WTC11 (cell line): Measurements from ENCODE around the gene TIMP2. TPM values are rescaled to one million over a fixed set of nuclear protein-coding genes. Genes with fewer than 3 reads are reported as not detected.

Experiments
- ATAC-seq: fragments of 200-7000 bp; cut with Tn5 transposase; 2 replicates; pipeline ENCODE4 v1.10.0; 2021; ENCODE audit warnings: mild to moderate bottlenecking, moderate library complexity
- CTCF ChIA-PET: fragments of 300-600 bp; sonication (Branson Sonifier 250); formaldehyde crosslinking; loops from one replicate; lab custom pipeline; 2021; ENCODE audit warnings: antibody characterized with exemption; lab: Charles Lee
- POLR2A ChIA-PET: fragments of 350-600 bp; sonication (Branson Sonifier 250); formaldehyde crosslinking; loops from one replicate; lab custom pipeline; 2021; ENCODE audit warnings: antibody characterized with exemption; lab: Charles Lee
- DNase-seq: peaks from one replicate; pipeline ENCODE4 v3.0.0; 2021; ENCODE audit warnings: low spot score
- H3K27ac Mint-ChIP-seq: 2 replicates; pipeline ENCODE4 v1.8.0; 2021; ENCODE audit warnings: mixed read lengths
- H3K27me3 Mint-ChIP-seq: 2 replicates; pipeline ENCODE4 v1.8.0; 2021; ENCODE audit warnings: low read depth, mild to moderate bottlenecking, moderate library complexity, mixed read lengths
- H3K36me3 Mint-ChIP-seq: 2 replicates; pipeline ENCODE4 v1.8.0; 2021; ENCODE audit warnings: mixed read lengths
- H3K4me1 Mint-ChIP-seq: 2 replicates; pipeline ENCODE4 v1.8.0; 2022; ENCODE audit warnings: mixed read lengths
- H3K4me3 Mint-ChIP-seq: 2 replicates; pipeline ENCODE4 v1.8.0; 2021; ENCODE audit warnings: mild to moderate bottlenecking, moderate library complexity, mixed read lengths
- H3K9me3 Mint-ChIP-seq: 2 replicates; pipeline ENCODE4 v1.8.0; 2021; ENCODE audit warnings: mixed read lengths
- AR ChIP-seq: fragments of 250-450 bp; sonication (Bioruptor Pico); IDR thresholded peaks from 2 replicates; pipeline ENCODE4 v1.9.0; 2021; ENCODE audit warnings: mild to moderate bottlenecking
- CREM ChIP-seq: sonication (generic); formaldehyde crosslinking; IDR thresholded peaks from 2 replicates; pipeline ENCODE4 v1.8.1; 2022; ENCODE audit warnings: mild to moderate bottlenecking, missing genetic modification reagents, moderate library complexity
- ERG ChIP-seq: fragments of 250-450 bp; sonication (Bioruptor Pico); IDR thresholded peaks from 2 replicates; pipeline ENCODE4 v1.8.0; 2021; ENCODE audit warnings: mild to moderate bottlenecking
- ETV6 ChIP-seq: sonication (generic); formaldehyde crosslinking; IDR thresholded peaks from 2 replicates; pipeline ENCODE4 v1.8.1; 2022; ENCODE audit warnings: mild to moderate bottlenecking, missing genetic modification reagents
- HMGXB4 ChIP-seq: sonication (generic); formaldehyde crosslinking; IDR thresholded peaks from 2 replicates; pipeline ENCODE4 v1.8.1; 2023; ENCODE audit warnings: mild to moderate bottlenecking, moderate library complexity, missing genetic modification reagents
- IRF2 ChIP-seq: sonication (generic); formaldehyde crosslinking; IDR thresholded peaks from 2 replicates; pipeline ENCODE4 v1.8.0; 2022; ENCODE audit warnings: low read depth, missing genetic modification reagents, borderline replicate concordance
- MYBL2 ChIP-seq: sonication (generic); formaldehyde crosslinking; IDR thresholded peaks from 2 replicates; pipeline ENCODE4 v1.8.1; 2023; ENCODE audit warnings: mild to moderate bottlenecking, moderate library complexity, missing genetic modification reagents
- NR1H2 ChIP-seq: sonication (generic); formaldehyde crosslinking; IDR thresholded peaks from 2 replicates; pipeline ENCODE4 v1.9.0; 2021; ENCODE audit warnings: mild to moderate bottlenecking, moderate library complexity, missing genetic modification reagents
- RELA ChIP-seq: sonication (generic); formaldehyde crosslinking; IDR thresholded peaks from 2 replicates; pipeline ENCODE4 v1.8.1; 2022; ENCODE audit warnings: missing genetic modification reagents, mild to moderate bottlenecking, borderline replicate concordance
- SOX15 ChIP-seq: fragments of 250-450 bp; sonication (Bioruptor Pico); IDR thresholded peaks from 2 replicates; pipeline ENCODE4 v1.9.0; 2021; ENCODE audit warnings: mild to moderate bottlenecking
- TEAD4 ChIP-seq: sonication (generic); formaldehyde crosslinking; IDR thresholded peaks from 2 replicates; pipeline ENCODE4 v1.8.0; 2022; ENCODE audit warnings: mild to moderate bottlenecking, missing genetic modification reagents
- ZBTB21 ChIP-seq: sonication (generic); formaldehyde crosslinking; IDR thresholded peaks from 2 replicates; pipeline ENCODE4 v1.8.1; 2023; ENCODE audit warnings: mild to moderate bottlenecking, missing genetic modification reagents, borderline replicate concordance
- ZBTB43 ChIP-seq: sonication (generic); formaldehyde crosslinking; IDR thresholded peaks from 2 replicates; pipeline ENCODE4 v1.8.1; 2023; ENCODE audit warnings: mild to moderate bottlenecking, missing genetic modification reagents
- ZNF263 ChIP-seq: sonication (generic); formaldehyde crosslinking; IDR thresholded peaks from 2 replicates; pipeline ENCODE4 v1.8.1; 2022; ENCODE audit warnings: low read depth, mild to moderate bottlenecking, moderate library complexity, missing genetic modification reagents
- ZNF423 ChIP-seq: fragments of 250-450 bp; sonication (Bioruptor Pico); IDR thresholded peaks from 2 replicates; pipeline ENCODE4 v2.1.2; 2022; ENCODE audit warnings: mild to moderate bottlenecking, moderate library complexity
- ZSCAN18 ChIP-seq: fragments of 250-450 bp; sonication (Bioruptor Pico); IDR thresholded peaks from 2 replicates; pipeline ENCODE4 v2.1.2; 2022; ENCODE audit warnings: mild to moderate bottlenecking, moderate library complexity
- total RNA-seq: library from RNA; stranded (reverse); gene quantifications from 3 replicates; pipeline ENCODE4 v1.2.3, GENCODE V29; 2021

Gene TIMP2
- total RNA-seq, 1 experiment from 2014 or later = 37.1 TPM

GRCh38 chr17:78831688-78832540 is 93.3 kb downstream of the TIMP2 start:
- POLR2A ChIA-PET = no interaction called here
- CTCF ChIA-PET = interaction anchor here (0.7 kb wide), 1 partner anchor 255 kb away, joined by 3 read pairs; no protein-coding TSS in a partner anchor

GRCh38 chr17:78829477-78829876 is 95.7 kb downstream of the TIMP2 start:
- H3K9me3 Mint-ChIP-seq = no peaks in the 10 kb centered on the region

More at GRCh38 chr17:78831688-78832540, 93.3 kb downstream of the TIMP2 start:
- H3K36me3 Mint-ChIP-seq = peaks cover 82% of the 10 kb centered on the region
- ATAC-seq = no peak
- no peak for TF ChIP-seq ZNF263 (CRISPR knock-in tag)
- no peak for TF ChIP-seq MYBL2 (CRISPR knock-in tag)
- TF ChIP-seq, all 79 proteins: peak for 0
- Mint-ChIP-seq H3K4me1 (no peaks in the 10 kb centered on the region), H3K4me3 (no peak overlapping the region), H3K9me3 (no peaks in the 10 kb centered on the region), H3K27me3 (no peaks in the 10 kb centered on the region), H3K27ac (no peak overlapping the region)
- DNase-seq = no peak

More at GRCh38 chr17:78829477-78829876, 95.7 kb downstream of the TIMP2 start:
- ATAC-seq = no peak
- Mint-ChIP-seq H3K27me3 (no peaks in the 10 kb centered on the region), H3K4me1 (no peaks in the 10 kb centered on the region), H3K36me3 (peaks cover 85% of the 10 kb centered on the region), H3K27ac (no peak overlapping the region), H3K4me3 (no peak overlapping the region)
- no peak for DNase-seq
- CTCF ChIA-PET = no interaction called here
- no peak for TF ChIP-seq CREM (CRISPR knock-in tag)
- TF ChIP-seq ETV6 (CRISPR knock-in tag) = no peak
- TF ChIP-seq ZBTB21 = no peak
- no peak for TF ChIP-seq HMGXB4 (CRISPR knock-in tag)
- TF ChIP-seq RELA (CRISPR knock-in tag) = no peak
- no peak for TF ChIP-seq ZSCAN18 (CRISPR knock-in tag)
- no peak for TF ChIP-seq ZNF423 (CRISPR knock-in tag)
- TF ChIP-seq ZBTB43 (CRISPR knock-in tag) = no peak
- no peak for TF ChIP-seq AR
- no peak for TF ChIP-seq IRF2 (CRISPR knock-in tag)
- TF ChIP-seq ERG = no peak
- no peak for TF ChIP-seq NR1H2 (CRISPR knock-in tag)
- no peak for TF ChIP-seq SOX15 (CRISPR knock-in tag)
- no peak for TF ChIP-seq TEAD4 (CRISPR knock-in tag)
- POLR2A ChIA-PET = no interaction called here
